Gastroesophageal sphincter (tissue), 3 donors: Measurements from ENCODE around the gene SUSD2.

Source experiments
- CTCF ChIP-seq, 4 experiments: fragments of 200-600 bp in 2 of 4; fragments of 450-650 bp in 2 of 4; sonication (generic) in 1 of 4; IDR thresholded peaks; one replicate each; pipeline ENCODE4 v1.5.1; 2017 to 2019; ENCODE audit warnings: antibody characterized with exemption in 4 of 4, mild to moderate bottlenecking in 2 of 4, moderate library complexity in 2 of 4
- EP300 ChIP-seq: sonication (generic); formaldehyde crosslinking; IDR thresholded peaks from one replicate; pipeline ENCODE4 v1.6.1; 2017; ENCODE audit warnings: antibody characterized with exemption, mild to moderate bottlenecking
- POLR2A ChIP-seq, 2 donors: fragments of 450-650 bp; IDR thresholded peaks; one replicate each; pipeline ENCODE4 v1.6.1; 2017; ENCODE audit warnings: antibody characterized with exemption in 2 of 2, mild to moderate bottlenecking in 2 of 2, moderate library complexity in 1 of 2

DNA sequence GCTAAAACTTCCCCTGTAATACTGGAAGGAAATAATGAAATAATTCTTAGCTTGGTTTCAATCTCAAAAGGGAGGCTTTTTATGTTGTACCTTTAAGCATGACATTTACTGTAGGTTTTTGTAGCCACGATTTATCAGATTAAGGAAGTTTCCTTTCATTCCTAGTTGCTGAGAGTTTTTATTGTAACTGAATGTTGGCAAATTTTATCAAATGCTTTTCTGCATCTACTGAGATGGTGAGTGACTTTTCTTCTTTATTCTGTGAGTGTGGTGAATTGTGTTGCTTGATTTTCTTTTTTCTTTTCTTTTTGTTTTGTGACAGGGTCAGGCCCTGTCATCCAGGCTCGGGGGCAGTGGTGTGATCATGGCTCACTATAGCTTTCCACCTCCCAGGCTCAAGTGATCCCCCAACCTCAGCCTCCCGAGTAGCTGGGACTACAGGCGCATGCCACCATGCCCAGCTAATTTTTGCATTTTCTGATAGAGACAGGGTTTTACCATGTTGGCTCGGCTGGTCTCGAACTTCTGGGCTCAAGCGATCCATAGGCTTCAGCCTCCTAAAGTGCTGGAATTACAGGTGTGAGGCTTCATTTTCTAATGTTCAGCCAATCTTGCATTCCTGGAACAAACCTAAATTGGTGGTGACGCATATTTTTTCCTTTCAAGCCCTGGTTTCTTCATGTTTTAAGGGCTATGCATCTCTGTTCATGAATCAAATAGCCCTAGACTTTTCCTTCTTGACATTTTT, 26.2 kb downstream of the SUSD2 start:
- no peak for TF ChIP-seq CTCF (IDR thresholded peaks at IDR 0.05)
- TF ChIP-seq POLR2A (IDR thresholded peaks at IDR 0.05): no peak
- TF ChIP-seq EP300: no peak
